Activated T-helper 1 cell treated with anti-CD3 and anti-CD28 coated beads, Interleukin-12 subunit alpha, Interleukin-12 subunit beta, Interleukin-2, Interleukin-4 antibody, amounts not matched to agents 30 ng/mL and 10 ng/mL and 1 ng/mL, durations not matched to agents 14 hours and 24 hours and 36 hours (primary cell): ENCODE results near the gene SERPINA6. TPM values are rescaled to one million over a fixed set of nuclear protein-coding genes. Genes with fewer than 3 reads are reported as not detected.
"Not testable (repeated sequence)": the region's sequence is repeated elsewhere in the genome, so short reads cannot be mapped to it uniquely, and the experiment has no call there.

ENCODE experiments used
- DNase-seq: peaks from one replicate; pipeline ENCODE4 v3.0.0; 2021; ENCODE audit warnings: low spot score
- H3K27ac Mint-ChIP-seq: one replicate; pipeline ENCODE4 v1.8.0; 2021; ENCODE audit warnings: mild to moderate bottlenecking, mixed read lengths
- H3K27me3 Mint-ChIP-seq: one replicate; pipeline ENCODE4 v1.8.0; 2022; ENCODE audit warnings: mild to moderate bottlenecking, moderate library complexity, mixed read lengths; ENCODE audit not compliant: insufficient read depth
- H3K36me3 Mint-ChIP-seq: one replicate; pipeline ENCODE4 v1.8.0; 2021; ENCODE audit warnings: low read depth, mixed read lengths
- H3K4me1 Mint-ChIP-seq: one replicate; pipeline ENCODE4 v1.8.0; 2021; ENCODE audit warnings: low read depth, mixed read lengths
- H3K4me3 Mint-ChIP-seq: one replicate; pipeline ENCODE4 v1.8.0; 2021; ENCODE audit warnings: mild to moderate bottlenecking, moderate library complexity, mixed read lengths
- H3K9me3 Mint-ChIP-seq: one replicate; pipeline ENCODE4 v1.8.0; 2021; ENCODE audit warnings: mixed read lengths
- intact Hi-C: fragments of 100-400 bp; cut with micrococcal nuclease; formaldehyde crosslinking; loops from one replicate; pipeline ENCODE4 v1.15.1; 2024
- total RNA-seq: library from RNA; stranded (reverse); gene quantifications from 2 replicates; pipeline ENCODE4 v1.2.3, GENCODE V29; 2022

SERPINA6 gene
- total RNA-seq, 1 donor from 2014 or later, result not detected

- intact Hi-C loops, result loop anchor here (1.0 kb wide), 1 partner anchor 46 kb away; no protein-coding TSS in a partner anchor
- H3K27me3 Mint-ChIP-seq, H3K4me3 Mint-ChIP-seq, H3K36me3 Mint-ChIP-seq: not testable (repeated sequence)
- Mint-ChIP-seq H3K4me1 (peaks cover 13% of the 10 kb centered on the region), H3K27ac (peak overlapping the region; percentile 70), H3K9me3 (peaks cover 21% of the 10 kb centered on the region)
- peak; percentile 14 for DNase-seq
These were observed 23.1 kb upstream of the SERPINA6 start for GRCh38 chr14:94346065-94346786.

GRCh38 chr14:94345344-94346064, 22.4 kb upstream of the SERPINA6 start:
- Mint-ChIP-seq H3K27me3 (peaks cover 6% of the 10 kb centered on the region), H3K36me3 (no peaks in the 10 kb centered on the region), H3K27ac (no peak overlapping the region), H3K4me3 (no peak overlapping the region), H3K9me3 (peaks cover 25% of the 10 kb centered on the region), H3K4me1 (peaks cover 13% of the 10 kb centered on the region)
- intact Hi-C loops, result loop anchor here (1.0 kb wide), 1 partner anchor 47 kb away; no protein-coding TSS in a partner anchor
- no peak for DNase-seq

- Mint-ChIP-seq H3K4me1 (peaks cover 13% of the 10 kb centered on the region), H3K27ac (no peak overlapping the region), H3K9me3 (peaks cover 29% of the 10 kb centered on the region), H3K4me3 (no peak overlapping the region), H3K27me3 (peaks cover 6% of the 10 kb centered on the region), H3K36me3 (peaks cover 2% of the 10 kb centered on the region)
- no peak for DNase-seq
- intact Hi-C loops, result no loop called here
These were observed 21.3 kb upstream of the SERPINA6 start for GRCh38 chr14:94344389-94344788.

GRCh38 chr14:94343238-94344005, 20.3 kb upstream of the SERPINA6 start:
- H3K27ac Mint-ChIP-seq, result no peak overlapping the region
- peaks cover 26% of the 10 kb centered on the region for H3K9me3 Mint-ChIP-seq
- H3K4me3 Mint-ChIP-seq, result no peak overlapping the region
- peaks cover 2% of the 10 kb centered on the region for H3K36me3 Mint-ChIP-seq
- H3K4me1 Mint-ChIP-seq, result peaks cover 13% of the 10 kb centered on the region
- no peak for DNase-seq
- intact Hi-C loops, result no loop called here
- H3K27me3 Mint-ChIP-seq, result peaks cover 6% of the 10 kb centered on the region

GRCh38 chr14:94342334-94342934, 19.3 kb upstream of the SERPINA6 start:
- Mint-ChIP-seq H3K4me3 (no peak overlapping the region), H3K36me3 (peaks cover 2% of the 10 kb centered on the region), H3K27me3 (peaks cover 6% of the 10 kb centered on the region), H3K27ac (peak overlapping the region; percentile 9), H3K4me1 (peaks cover 13% of the 10 kb centered on the region), H3K9me3 (peaks cover 26% of the 10 kb centered on the region)
- intact Hi-C loops, result no loop called here
- no peak for DNase-seq

GRCh38 chr14:94341656-94342333, 18.7 kb upstream of the SERPINA6 start:
- H3K36me3 Mint-ChIP-seq, result peaks cover 2% of the 10 kb centered on the region
- H3K27ac Mint-ChIP-seq, result peak overlapping the region; percentile 9
- H3K4me3 Mint-ChIP-seq, result no peak overlapping the region
- H3K27me3 Mint-ChIP-seq, result peaks cover 6% of the 10 kb centered on the region
- peaks cover 13% of the 10 kb centered on the region for H3K4me1 Mint-ChIP-seq
- intact Hi-C loops, result no loop called here
- peaks cover 26% of the 10 kb centered on the region for H3K9me3 Mint-ChIP-seq
- no peak for DNase-seq

GRCh38 chr14:94340533-94340932, 17.4 kb upstream of the SERPINA6 start:
- H3K4me1 Mint-ChIP-seq, result peaks cover 9% of the 10 kb centered on the region
- DNase-seq, result no peak
- H3K36me3 Mint-ChIP-seq, result peaks cover 2% of the 10 kb centered on the region
- peaks cover 26% of the 10 kb centered on the region for H3K9me3 Mint-ChIP-seq
- intact Hi-C loops, result no loop called here
- peaks cover 6% of the 10 kb centered on the region for H3K27me3 Mint-ChIP-seq
- H3K4me3 Mint-ChIP-seq, result no peak overlapping the region
- H3K27ac Mint-ChIP-seq, result no peak overlapping the region

- Mint-ChIP-seq H3K27ac (no peak overlapping the region), H3K36me3 (peaks cover 2% of the 10 kb centered on the region), H3K4me1 (peaks cover 9% of the 10 kb centered on the region), H3K9me3 (peaks cover 14% of the 10 kb centered on the region), H3K27me3 (peaks cover 12% of the 10 kb centered on the region), H3K4me3 (no peak overlapping the region)
- intact Hi-C loops, result no loop called here
- no peak for DNase-seq
These were observed 14.9 kb upstream of the SERPINA6 start for GRCh38 chr14:94338023-94338422.

GRCh38 chr14:94337274-94337673, 14.1 kb upstream of the SERPINA6 start:
- no peak overlapping the region for H3K4me3 Mint-ChIP-seq
- H3K9me3 Mint-ChIP-seq, result peaks cover 14% of the 10 kb centered on the region
- peaks cover 9% of the 10 kb centered on the region for H3K4me1 Mint-ChIP-seq
- H3K27ac Mint-ChIP-seq, result no peak overlapping the region
- intact Hi-C loops, result no loop called here
- H3K27me3 Mint-ChIP-seq, result peaks cover 12% of the 10 kb centered on the region
- H3K36me3 Mint-ChIP-seq, result peaks cover 2% of the 10 kb centered on the region
- DNase-seq, result no peak

- intact Hi-C loops, result no loop called here
- no peak overlapping the region for H3K27ac Mint-ChIP-seq
- DNase-seq, result no peak
- H3K36me3 Mint-ChIP-seq, result no peaks in the 10 kb centered on the region
- peaks cover 6% of the 10 kb centered on the region for H3K27me3 Mint-ChIP-seq
- no peaks in the 10 kb centered on the region for H3K9me3 Mint-ChIP-seq
- no peak overlapping the region for H3K4me3 Mint-ChIP-seq
- no peaks in the 10 kb centered on the region for H3K4me1 Mint-ChIP-seq
These were observed 11.7 kb upstream of the SERPINA6 start for GRCh38 chr14:94334872-94335271.

GRCh38 chr14:94332587-94332986, 9.5 kb upstream of the SERPINA6 start:
- no peak for DNase-seq
- no peak overlapping the region for H3K27ac Mint-ChIP-seq
- intact Hi-C loops, result no loop called here
- H3K4me1 Mint-ChIP-seq, result no peaks in the 10 kb centered on the region
- no peaks in the 10 kb centered on the region for H3K9me3 Mint-ChIP-seq
- no peak overlapping the region for H3K4me3 Mint-ChIP-seq
- no peaks in the 10 kb centered on the region for H3K36me3 Mint-ChIP-seq
- H3K27me3 Mint-ChIP-seq, result peaks cover 6% of the 10 kb centered on the region

- no peak for DNase-seq
- H3K27ac Mint-ChIP-seq, result no peak overlapping the region
- peaks cover 8% of the 10 kb centered on the region for H3K27me3 Mint-ChIP-seq
- no peaks in the 10 kb centered on the region for H3K4me1 Mint-ChIP-seq
- no peaks in the 10 kb centered on the region for H3K9me3 Mint-ChIP-seq
- H3K36me3 Mint-ChIP-seq, result no peaks in the 10 kb centered on the region
- no peak overlapping the region for H3K4me3 Mint-ChIP-seq
- intact Hi-C loops, result no loop called here
These were observed 9.0 kb upstream of the SERPINA6 start for GRCh38 chr14:94332063-94332583.
